ENCODE data around the gene GTF2IRD1. TPM values are rescaled to one million over a fixed set of nuclear protein-coding genes. Genes with fewer than 3 reads are reported as not detected.
"Not testable (repeated sequence)": the region's sequence is repeated elsewhere in the genome, so short reads cannot be mapped to it uniquely, and the experiment has no call there.

The GTF2IRD1 gene
- total RNA-seq, 1 donor: 1.1 TPM

GRCh38 chr7:74507538-74508319 lies 54.0 kb downstream of the GTF2IRD1 start:
- DNase-seq (ENCODE audit: low read depth in 2 of 3, low spot score in 2 of 3): no peak

DNA sequence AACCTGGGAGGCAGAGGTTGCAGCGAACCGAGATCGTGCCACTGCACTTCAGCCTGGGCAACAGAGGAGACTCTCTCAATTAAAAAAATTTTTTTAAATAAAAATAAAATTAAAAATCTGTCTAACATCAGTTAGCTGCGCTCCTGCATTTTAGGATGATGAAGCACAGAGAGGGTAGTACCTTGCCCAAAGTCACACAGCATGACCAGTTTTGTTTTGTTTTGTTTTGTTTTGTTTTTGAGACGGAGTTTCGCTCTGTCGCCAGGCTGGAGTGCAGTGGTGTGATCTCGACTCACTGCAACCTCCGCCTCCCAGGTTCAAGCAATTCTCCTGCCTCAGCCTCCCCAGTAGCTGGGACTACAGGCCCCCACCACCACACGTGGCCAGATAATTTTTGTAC lies 55.7 kb downstream of the GTF2IRD1 start:
- DNase-seq (ENCODE audit: low read depth in 2 of 3, low spot score in 2 of 3): not testable (repeated sequence)

- no peak for DNase-seq (ENCODE audit: low read depth in 2 of 3, low spot score in 2 of 3)
Measured at GRCh38 chr7:74511345-74511744, 57.6 kb downstream of the GTF2IRD1 start.

DNA sequence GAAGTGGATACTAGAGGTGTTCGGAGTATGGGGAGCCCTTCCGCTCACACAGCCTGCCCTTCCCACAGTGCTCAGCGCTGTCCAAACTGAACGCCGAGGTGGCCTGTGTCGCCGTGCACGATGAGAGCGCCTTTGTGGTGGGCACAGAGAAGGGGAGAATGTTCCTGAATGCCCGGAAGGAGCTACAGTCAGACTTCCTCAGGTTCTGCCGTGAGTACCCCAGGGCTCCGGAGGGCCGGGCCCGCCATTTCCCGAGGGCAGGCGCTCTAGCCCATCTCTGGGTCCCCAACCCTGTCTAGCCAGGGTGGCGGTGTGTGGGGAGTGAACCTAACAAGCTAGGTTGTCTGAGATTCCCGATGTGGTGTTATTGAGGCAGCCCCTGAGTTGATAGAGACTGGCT lies 59.1 kb downstream of the GTF2IRD1 start:
- DNase-seq (ENCODE audit: low read depth in 2 of 3, low spot score in 2 of 3): no peak

DNA sequence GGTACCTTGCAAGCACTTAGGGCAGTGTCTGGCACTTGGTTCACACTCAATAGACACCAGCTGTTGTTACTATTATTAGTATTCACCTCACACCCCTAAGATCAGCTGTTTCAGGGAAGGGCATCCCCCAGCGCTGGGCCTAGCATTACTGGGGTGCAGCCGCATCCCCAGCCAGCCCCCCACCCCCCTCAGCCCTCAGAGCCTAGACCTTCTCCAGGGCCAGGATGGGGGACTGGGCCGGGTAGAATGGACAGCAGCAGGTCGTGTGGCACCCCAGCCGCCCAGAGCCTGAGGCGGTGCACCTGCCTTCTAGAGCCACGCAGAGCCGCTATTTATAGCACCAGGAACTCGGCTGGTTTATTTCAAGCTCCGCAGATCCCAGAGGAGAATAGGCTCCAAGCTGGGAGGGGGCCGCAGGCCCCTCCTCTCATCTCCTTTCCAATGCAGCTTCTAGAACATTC lies 60.5 kb downstream of the GTF2IRD1 start:
- no peak for DNase-seq (ENCODE audit: low read depth in 2 of 3, low spot score in 2 of 3)

GRCh38 chr7:74515276-74515675 lies 61.6 kb downstream of the GTF2IRD1 start:
- DNase-seq (ENCODE audit: low read depth in 2 of 3, low spot score in 2 of 3): no peak

GRCh38 chr7:74516214-74516613 lies 62.5 kb downstream of the GTF2IRD1 start:
- no peak for DNase-seq (ENCODE audit: low read depth in 2 of 3, low spot score in 2 of 3)

GRCh38 chr7:74518041-74518440 lies 64.3 kb downstream of the GTF2IRD1 start:
- no peak for DNase-seq (ENCODE audit: low read depth in 2 of 3, low spot score in 2 of 3)

GRCh38 chr7:74518654-74519053 lies 64.9 kb downstream of the GTF2IRD1 start:
- DNase-seq (ENCODE audit: low read depth in 2 of 3, low spot score in 2 of 3): no peak

DNA sequence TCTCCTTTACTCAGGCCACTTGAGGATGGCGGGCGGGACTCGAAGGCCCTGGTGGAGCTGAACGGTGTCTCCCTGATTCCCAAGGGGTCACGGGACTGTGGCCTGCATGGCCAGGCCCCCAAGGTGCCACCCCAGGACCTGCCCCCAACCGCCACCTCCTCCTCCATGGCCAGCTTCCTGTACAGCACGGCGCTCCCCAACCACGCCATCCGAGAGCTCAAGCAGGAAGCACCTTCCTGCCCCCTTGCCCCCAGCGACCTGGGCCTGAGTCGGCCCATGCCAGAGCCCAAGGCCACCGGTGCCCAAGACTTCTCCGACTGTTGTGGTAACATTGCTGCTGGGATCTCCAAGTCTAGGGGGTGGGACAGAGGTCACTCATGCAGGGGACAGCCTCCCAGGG lies 65.7 kb downstream of the GTF2IRD1 start:
- no peak for DNase-seq (ENCODE audit: low read depth in 2 of 3, low spot score in 2 of 3)

DNA sequence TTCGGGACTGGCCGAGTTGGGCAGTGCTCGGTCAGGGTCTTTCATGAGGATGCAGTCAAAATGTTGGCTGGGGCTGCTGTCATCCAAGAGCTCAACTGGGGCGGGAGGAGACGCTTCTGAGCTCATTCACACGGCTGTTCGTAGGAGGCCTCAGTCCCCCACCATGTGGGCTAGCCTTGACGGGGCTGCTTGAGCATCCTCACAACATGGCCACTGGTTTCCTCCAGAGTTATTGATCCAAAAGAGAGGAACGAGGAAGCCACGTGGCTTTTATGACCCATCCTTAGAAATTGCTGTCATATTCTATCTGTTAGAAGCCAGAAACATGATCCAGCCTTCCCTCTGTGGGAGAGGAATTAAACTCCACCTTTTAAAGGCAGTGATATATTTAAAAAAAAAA lies 68.1 kb downstream of the GTF2IRD1 start:
- DNase-seq (ENCODE audit: low read depth in 2 of 3, low spot score in 2 of 3): no peak

- no peak for DNase-seq (ENCODE audit: low read depth in 2 of 3, low spot score in 2 of 3)
Measured at GRCh38 chr7:74522281-74522905, 68.7 kb downstream of the GTF2IRD1 start.

GRCh38 chr7:74523015-74523414 lies 69.3 kb downstream of the GTF2IRD1 start:
- no peak for DNase-seq (ENCODE audit: low read depth in 2 of 3, low spot score in 2 of 3)

- DNase-seq (ENCODE audit: low read depth in 2 of 3, low spot score in 2 of 3): no peak
Measured at GRCh38 chr7:74525140-74525539, 71.4 kb downstream of the GTF2IRD1 start.

GRCh38 chr7:74525881-74526280 lies 72.2 kb downstream of the GTF2IRD1 start:
- DNase-seq (ENCODE audit: low read depth in 2 of 3, low spot score in 2 of 3): no peak

DNA sequence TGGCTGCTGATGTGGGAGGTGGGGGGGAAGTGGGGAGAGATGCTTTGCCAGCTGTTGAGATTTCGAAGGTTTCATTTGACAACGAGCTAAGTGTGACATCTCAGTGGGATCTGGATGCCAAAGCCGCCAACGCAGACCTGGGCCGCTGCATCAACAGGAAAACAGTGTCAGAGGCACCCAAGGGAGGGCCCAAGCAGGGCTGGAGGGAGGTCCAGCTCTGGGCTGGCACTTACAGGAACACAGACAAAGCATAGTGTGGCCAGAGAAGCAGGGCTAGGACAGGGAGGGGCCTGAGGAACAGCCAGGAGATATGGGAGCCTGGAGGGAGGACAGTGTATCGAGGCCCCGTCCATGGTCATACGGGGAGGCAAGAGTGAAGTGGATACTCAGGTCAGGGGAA lies 73.1 kb downstream of the GTF2IRD1 start:
- no peak for DNase-seq (ENCODE audit: low read depth in 2 of 3, low spot score in 2 of 3)

DNA sequence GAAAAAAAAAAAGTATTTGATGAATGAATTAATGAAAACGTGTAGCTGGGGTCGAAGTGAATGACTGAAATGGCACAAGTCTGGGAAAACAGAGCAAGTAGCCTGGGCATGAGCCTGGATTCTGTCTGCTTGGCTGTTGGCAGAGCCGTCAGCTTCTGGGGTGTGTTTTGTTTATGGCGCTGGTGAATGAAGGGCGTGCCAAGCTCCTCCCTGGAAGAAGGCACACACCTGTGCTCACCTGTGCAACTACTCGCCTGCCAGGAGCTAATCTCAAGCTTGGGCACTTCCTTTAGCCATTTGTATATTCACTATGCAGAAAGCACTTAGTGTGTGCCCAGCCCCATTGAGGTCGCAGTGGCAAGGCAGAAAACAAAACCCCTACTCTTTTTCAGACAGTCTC lies 74.1 kb downstream of the GTF2IRD1 start:
- no peak for DNase-seq (ENCODE audit: low read depth in 2 of 3, low spot score in 2 of 3)

GRCh38 chr7:74528773-74529172 lies 75.1 kb downstream of the GTF2IRD1 start:
- not testable (repeated sequence) for DNase-seq (ENCODE audit: low read depth in 2 of 3, low spot score in 2 of 3)

- DNase-seq (ENCODE audit: low read depth in 2 of 3, low spot score in 2 of 3): no peak
Measured at GRCh38 chr7:74535951-74536356, 82.2 kb downstream of the GTF2IRD1 start.

- not testable (repeated sequence) for DNase-seq (ENCODE audit: low read depth in 2 of 3, low spot score in 2 of 3)
Measured at GRCh38 chr7:74541937-74542336, 88.2 kb downstream of the GTF2IRD1 start.

DNA sequence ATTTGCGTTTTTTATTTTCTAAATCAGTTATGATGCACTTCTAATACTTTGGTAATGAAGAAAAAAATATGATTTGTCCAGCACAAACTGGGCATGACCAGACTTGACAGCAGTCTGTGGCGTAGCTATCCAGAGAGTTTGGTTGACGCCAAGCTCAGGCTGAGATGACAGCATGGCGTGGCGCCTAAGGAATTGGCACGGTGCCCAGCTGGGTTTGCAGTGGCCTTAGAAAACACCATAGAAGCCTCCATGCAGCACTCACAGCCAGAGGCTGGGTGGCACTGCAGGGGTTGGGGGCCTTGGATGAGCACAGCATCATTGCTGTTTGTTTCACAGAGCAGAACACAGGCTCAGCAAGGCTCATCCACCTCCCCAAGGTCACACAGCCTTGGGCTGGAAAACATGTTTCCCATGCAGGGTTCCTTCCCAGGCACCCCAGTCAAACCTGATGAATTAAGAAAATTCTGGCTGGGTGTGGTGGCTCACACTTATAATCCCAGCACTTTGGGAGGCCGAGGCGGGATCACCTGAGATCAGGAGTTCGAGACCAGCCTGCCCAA lies 88.9 kb downstream of the GTF2IRD1 start:
- DNase-seq (ENCODE audit: low read depth in 2 of 3, low spot score in 2 of 3): no peak
